Measurements from ENCODE around the gene ARHGDIB. TPM values are rescaled to one million over a fixed set of nuclear protein-coding genes. Genes with fewer than 3 reads are reported as not detected.

Gene ARHGDIB
- total RNA-seq, 1 experiment from 2014 or later: 11.1 TPM

GRCh38 chr12:14956024-14956891 is 5.1 kb downstream of the ARHGDIB start:
- DNase-seq (ENCODE audit: low spot score): no peak

GRCh38 chr12:14954269-14954668 is 7.1 kb downstream of the ARHGDIB start:
- DNase-seq (ENCODE audit: low spot score): no peak

- no peak for DNase-seq (ENCODE audit: low spot score)
Measured at GRCh38 chr12:14953752-14954151, 7.6 kb downstream of the ARHGDIB start.

GRCh38 chr12:14952299-14952921 is 9.0 kb downstream of the ARHGDIB start:
- DNase-seq (ENCODE audit: low spot score): peak; percentile 72

GRCh38 chr12:14951851-14952250 is 9.6 kb downstream of the ARHGDIB start:
- no peak for DNase-seq (ENCODE audit: low spot score)

- peak; percentile 28 for DNase-seq (ENCODE audit: low spot score)
Measured at GRCh38 chr12:14950982-14951746, 10.2 kb downstream of the ARHGDIB start.

- no peak for DNase-seq (ENCODE audit: low spot score)
Measured at GRCh38 chr12:14950421-14950820, 11.0 kb downstream of the ARHGDIB start.

- no peak for DNase-seq (ENCODE audit: low spot score)
Measured at GRCh38 chr12:14949631-14950030, 11.8 kb downstream of the ARHGDIB start.

GRCh38 chr12:14948672-14949071 is 12.7 kb downstream of the ARHGDIB start:
- peak; percentile 69 for DNase-seq (ENCODE audit: low spot score)

GRCh38 chr12:14946861-14947260 is 14.5 kb downstream of the ARHGDIB start:
- no peak for DNase-seq (ENCODE audit: low spot score)

- DNase-seq (ENCODE audit: low spot score): no peak
Measured at GRCh38 chr12:14946162-14946561, 15.2 kb downstream of the ARHGDIB start.

GRCh38 chr12:14942196-14942931 is 19.0 kb downstream of the ARHGDIB start:
- no peak for DNase-seq (ENCODE audit: low spot score)

- no peak for DNase-seq (ENCODE audit: low spot score)
Measured at GRCh38 chr12:14941369-14941768, 20.0 kb downstream of the ARHGDIB start.

- no peak for DNase-seq (ENCODE audit: low spot score)
Measured at GRCh38 chr12:14938301-14938700, 23.1 kb downstream of the ARHGDIB start, which contains the start of gene ERP27. ERP27 (minus strand) TSS chr12:14938537; CDS start chr12:14938508, 29 bp downstream.

GRCh38 chr12:14937689-14938088 is 23.7 kb downstream of the ARHGDIB start:
- no peak for DNase-seq (ENCODE audit: low spot score)

GRCh38 chr12:14937014-14937413 is 24.4 kb downstream of the ARHGDIB start:
- no peak for DNase-seq (ENCODE audit: low spot score)

- no peak for DNase-seq (ENCODE audit: low spot score)
Measured at GRCh38 chr12:14936224-14936861, 25.1 kb downstream of the ARHGDIB start.

- DNase-seq (ENCODE audit: low spot score): no peak
Measured at GRCh38 chr12:14935031-14935430, 26.4 kb downstream of the ARHGDIB start.

- DNase-seq (ENCODE audit: low spot score): no peak
Measured at GRCh38 chr12:14934511-14934910, 26.9 kb downstream of the ARHGDIB start.

GRCh38 chr12:14931791-14932560 is 29.4 kb downstream of the ARHGDIB start:
- DNase-seq (ENCODE audit: low spot score): no peak

Measured in A172 (cell line).